ENCODE data around the gene LMF1.

Gene LMF1

GRCh38 chr16:970766-971581 is at the start of gene LMF1:
TSS of gene LMF1 (minus strand) at chr16:970984. CDS start at chr16:970980, 4 bp downstream.
- peak; percentile 99 for DNase-seq (ENCODE audit: low spot score)

GRCh38 chr16:1020091-1020399 is 49.3 kb upstream of the LMF1 start:
- no peak for DNase-seq (ENCODE audit: low spot score)

DNA sequence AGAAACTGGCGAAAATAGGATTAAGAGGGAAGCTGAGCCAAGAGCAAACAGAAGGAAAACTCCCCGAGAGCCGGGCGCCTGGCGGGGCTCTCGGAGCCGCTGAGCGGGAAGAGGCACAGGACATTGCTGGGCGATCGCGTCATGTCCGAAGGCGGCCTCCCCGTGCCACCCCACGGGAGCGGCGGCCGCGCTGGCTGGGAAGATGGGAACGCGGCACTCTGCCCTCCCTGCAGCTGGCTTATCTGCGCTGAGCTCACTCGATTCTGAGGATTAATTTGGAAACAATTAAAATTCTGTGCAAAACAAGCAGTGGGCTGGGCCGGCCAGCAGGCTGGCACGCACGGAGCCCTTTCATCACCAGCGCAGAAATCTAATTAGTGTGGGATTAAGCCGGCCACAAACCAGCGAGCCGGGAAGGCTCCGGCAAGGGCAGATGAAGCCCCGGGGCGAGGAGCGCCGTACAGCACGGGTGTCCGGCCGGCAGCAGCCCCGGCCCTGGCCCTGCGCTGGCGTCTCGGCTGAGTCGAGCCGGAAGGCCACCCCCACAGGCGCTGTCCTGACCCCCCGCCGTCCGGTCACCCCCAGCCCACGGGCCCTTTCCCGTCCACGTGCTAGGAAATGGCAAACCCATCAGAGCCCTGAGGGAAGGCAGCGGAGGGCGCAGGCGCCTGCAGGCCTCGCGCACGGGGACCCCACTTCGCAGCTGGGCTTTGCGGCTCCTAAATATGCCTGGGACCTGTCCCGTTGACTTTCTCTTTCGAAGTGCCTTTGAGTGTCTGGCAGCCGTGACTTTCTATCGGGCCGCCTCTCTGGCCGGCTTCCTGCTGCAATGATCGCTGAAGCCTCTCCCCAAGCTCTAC is 48.7 kb upstream of the LMF1 start:
- DNase-seq (ENCODE audit: low spot score): peak; percentile 51

GRCh38 chr16:1018447-1019198 is 47.8 kb upstream of the LMF1 start:
- no peak for DNase-seq (ENCODE audit: low spot score)

GRCh38 chr16:1014771-1015495 is 44.1 kb upstream of the LMF1 start:
- DNase-seq (ENCODE audit: low spot score): peak; percentile 36

GRCh38 chr16:1014221-1014620 is 43.4 kb upstream of the LMF1 start:
- DNase-seq (ENCODE audit: low spot score): no peak

GRCh38 chr16:1013593-1013900 is 42.8 kb upstream of the LMF1 start:
- DNase-seq (ENCODE audit: low spot score): no peak

DNA sequence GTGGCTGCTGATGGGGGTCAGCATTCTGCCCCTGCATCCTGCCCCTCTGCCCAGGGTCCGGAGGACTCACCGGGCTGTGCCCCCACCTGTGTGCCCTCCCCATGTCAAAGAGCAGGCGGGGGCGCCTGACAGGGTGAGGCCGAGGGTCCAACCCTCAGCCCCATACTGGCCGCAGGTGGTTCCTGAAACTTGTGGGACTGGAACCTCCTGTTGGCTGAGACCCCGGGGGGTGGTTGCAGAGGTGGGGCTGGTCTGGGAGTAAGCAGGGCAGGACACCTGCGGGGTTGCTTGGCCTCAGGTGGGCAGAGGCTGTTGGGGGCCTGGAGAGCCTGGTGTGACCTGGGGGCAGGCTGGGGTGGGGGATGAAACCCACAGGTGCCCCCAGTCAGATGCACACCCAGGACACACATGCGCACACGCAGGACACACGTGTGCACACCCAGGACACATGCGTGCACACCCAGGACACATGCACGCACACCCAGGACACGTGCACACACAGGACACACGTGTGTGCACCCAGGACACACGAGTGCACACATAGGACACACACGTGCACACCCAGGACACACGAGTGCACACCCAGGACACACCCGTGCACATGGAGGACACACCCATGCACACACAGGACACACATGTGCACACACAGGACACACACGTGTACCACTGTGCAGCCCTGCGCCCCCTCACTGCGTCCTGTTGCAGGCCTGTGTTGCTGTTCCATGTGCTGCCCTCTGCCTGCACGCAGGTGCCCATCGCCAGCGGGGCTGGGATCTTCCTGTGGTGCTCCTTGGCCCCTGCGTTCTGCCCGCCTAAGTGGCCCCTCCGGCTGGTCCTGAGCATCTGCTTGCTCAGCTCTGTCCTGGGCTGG is 42.2 kb upstream of the LMF1 start:
- no peak for DNase-seq (ENCODE audit: low spot score)

DNA sequence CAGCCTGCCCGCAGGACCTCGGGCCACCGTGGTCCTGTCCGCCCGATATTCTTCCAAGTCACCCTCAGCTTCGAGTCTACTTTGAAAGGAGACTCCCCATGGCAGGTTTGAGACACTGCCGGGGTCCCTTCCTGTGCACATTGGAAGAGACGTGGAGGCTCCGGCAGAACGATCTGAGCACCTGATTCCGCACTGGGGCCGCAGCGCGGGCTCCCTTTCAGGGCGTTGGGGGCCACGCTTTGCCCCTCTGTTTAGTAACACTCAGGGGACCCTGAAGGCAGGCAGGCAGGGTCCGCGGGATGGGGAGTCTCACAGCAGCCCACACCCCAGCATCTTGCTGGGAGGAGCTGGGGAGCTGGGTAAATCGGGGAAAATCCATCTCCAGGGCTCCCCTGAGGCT is 41.4 kb upstream of the LMF1 start:
- no peak for DNase-seq (ENCODE audit: low spot score)

- no peak for DNase-seq (ENCODE audit: low spot score)
Measured at GRCh38 chr16:1011316-1012082, 40.7 kb upstream of the LMF1 start.

GRCh38 chr16:1010815-1011214 is 40.0 kb upstream of the LMF1 start:
- no peak for DNase-seq (ENCODE audit: low spot score)

DNA sequence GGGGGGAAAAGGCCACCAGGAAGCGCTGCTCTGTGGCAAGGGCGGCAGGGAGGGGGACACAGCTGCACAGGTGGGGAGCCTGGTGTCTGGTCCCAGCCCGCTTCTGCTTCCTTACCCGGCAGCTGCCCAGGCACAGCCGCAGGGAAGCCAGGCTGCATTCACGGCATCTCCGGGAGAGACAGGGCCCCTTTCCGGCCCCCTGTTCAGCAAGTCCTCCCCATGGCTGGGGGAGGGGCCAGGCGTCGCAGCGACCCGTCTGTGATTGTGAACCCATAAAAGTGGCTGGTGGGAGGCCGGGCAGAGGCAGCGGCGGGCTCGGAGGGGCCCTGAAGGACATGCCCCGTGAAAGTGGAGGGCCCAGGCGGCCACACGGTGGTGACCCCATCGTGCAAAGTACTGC is 39.5 kb upstream of the LMF1 start:
- DNase-seq (ENCODE audit: low spot score): no peak

DNA sequence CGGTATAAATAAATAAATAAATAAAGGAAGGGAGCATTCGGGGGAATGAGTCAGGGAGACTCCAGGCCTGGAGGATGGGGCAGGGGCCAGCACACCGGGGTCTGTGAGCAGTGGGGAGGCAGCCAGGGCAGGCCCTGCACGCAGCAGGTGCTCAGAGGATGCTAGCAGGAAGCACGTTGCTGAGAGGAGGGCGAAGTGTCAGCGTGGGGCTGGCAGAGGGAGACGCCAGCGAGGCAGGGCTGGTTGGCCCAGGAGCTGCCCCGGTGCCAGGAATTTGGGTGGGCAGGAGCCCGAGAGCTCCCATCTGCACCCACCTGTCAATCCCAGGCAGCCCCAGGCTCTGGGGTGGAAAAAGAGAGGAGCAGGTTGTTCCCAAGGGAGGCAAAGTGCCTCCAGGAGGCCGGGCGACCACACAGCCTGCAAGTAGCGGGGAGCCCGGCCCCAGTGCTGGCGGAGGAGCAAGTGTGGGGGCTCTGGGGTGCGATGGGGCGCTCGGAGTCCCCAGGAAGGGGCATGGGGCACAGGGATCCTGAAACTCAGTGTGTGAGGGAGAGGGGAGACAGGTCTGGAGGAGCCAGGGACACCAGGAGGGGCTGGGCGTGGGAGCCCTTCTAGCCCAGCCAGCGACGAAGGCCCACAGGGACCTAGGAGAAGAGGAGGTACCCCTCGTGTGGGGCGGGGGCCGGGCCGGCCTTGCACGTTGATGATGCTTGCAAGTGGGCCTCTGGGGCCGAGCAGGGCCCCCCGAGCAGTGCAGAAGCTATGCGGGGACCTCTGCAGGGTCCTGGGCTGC is 38.8 kb upstream of the LMF1 start:
- DNase-seq (ENCODE audit: low spot score): no peak

GRCh38 chr16:1008085-1008484 is 37.3 kb upstream of the LMF1 start:
- no peak for DNase-seq (ENCODE audit: low spot score)

GRCh38 chr16:1007284-1007850 is 36.6 kb upstream of the LMF1 start:
- no peak for DNase-seq (ENCODE audit: low spot score)

GRCh38 chr16:1006781-1007180 is 36.0 kb upstream of the LMF1 start:
- no peak for DNase-seq (ENCODE audit: low spot score)

GRCh38 chr16:1005286-1005685 is 34.5 kb upstream of the LMF1 start:
- DNase-seq (ENCODE audit: low spot score): no peak

- no peak for DNase-seq (ENCODE audit: low spot score)
Measured at GRCh38 chr16:1003391-1004347, 32.9 kb upstream of the LMF1 start.

Measured in iPS-NIHi11 (cell line).